Limb (tissue), 2 donors: ENCODE measurements around the gene KCNQ1.

Experiments used
- DNase-seq, 2 donors: peaks; one replicate each; pipeline ENCODE4 v3.0.0-alpha.2; 2016; ENCODE audit errors: extremely low spot score in 2 of 2

The KCNQ1 gene

DNA sequence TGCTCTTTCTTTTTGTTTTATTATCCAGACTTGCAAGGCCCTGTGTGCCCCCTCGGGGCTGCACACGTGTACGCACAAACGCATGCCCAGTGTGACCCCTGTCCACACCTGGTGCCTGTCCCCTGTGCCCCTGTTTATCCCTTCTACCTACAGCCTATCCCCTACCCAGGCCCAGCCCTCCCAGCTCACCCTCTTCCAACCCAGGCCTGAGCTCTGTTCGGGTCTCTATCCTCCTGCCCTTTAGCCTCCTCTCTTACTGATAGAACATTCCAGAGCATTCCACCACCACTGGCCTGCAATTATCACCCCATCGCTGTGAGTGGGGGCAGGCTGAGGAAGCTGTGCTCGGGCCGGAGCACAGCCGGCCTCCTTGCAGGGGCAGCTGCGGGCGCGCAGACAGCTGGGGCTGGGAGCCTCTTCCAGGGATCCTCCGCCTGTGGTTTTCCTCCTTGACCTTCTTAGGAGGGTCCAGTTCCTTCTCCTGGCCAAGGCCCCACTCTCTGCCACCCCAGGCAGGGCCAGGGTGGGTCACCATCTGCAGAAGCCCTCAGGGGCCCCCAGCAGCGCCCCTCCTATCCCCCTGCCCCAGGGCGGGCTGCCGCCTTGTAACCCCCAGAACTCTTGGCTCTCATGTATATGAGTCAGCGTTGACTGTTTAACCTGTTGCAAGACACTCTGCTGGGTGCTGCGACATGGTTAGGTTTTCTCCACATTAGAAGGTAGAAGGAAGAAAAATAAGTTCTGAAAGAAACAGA is 296.7 kb downstream of the KCNQ1 start:
- DNase-seq = no peak

DNA sequence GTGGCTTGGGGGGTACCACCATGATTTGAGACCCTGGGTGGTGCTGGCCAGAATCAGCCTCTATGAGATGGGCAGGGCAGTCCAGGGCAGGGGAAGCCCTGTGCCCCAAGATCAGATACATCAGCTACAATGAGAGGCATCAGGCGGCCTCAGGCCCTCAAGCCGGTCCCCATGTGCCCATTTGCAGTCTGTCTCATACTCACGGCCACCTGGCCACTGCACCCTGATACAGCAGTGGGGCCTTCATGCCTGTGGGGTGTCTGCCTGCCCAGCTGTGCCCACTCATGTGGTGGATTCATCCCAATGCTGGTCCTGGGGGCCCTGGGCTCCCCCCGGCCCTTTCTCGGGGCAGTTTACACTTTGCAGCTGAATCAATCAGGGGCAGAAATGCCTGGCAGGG is 297.4 kb downstream of the KCNQ1 start:
- DNase-seq = no peak

DNA sequence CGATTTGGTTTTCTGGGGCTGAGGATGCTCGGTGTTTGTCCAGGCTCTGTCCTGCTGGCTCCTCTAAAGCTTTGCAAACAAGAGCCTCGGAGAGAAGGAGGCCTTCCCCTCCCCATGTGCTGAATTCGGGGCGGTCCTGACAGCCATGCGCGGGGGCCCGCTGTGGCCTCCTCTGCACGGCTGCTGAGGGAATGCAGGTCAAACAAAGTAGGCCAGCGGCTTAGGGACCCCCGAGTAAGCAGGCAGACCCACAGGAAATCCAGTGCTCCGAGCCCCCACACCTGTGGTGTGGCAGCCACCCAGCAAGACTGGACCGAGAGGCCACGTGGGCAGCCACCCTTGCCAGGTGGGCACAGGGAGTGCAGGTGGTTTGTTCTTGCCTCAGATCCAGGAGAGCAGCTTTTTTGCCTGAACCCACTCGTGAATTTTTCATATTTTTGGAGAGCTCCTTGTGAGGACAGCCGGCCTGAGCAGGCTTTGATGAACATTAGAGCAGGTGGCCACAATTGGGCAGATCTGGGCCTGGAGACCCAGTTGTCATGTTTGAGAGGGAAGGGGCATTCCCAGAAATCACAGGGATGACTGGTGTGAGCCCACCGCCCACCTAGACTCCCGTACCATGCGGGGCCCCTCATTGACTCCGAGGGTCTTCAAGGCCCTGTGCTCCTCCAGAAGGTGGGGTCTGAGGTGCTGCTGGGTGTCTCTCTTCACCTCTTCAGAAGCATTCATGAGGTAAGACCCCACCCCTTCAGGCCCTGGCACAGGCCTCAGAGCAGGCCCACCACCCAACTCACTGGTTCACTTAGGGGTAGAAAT is 298.0 kb downstream of the KCNQ1 start:
- peak in 1 of 2 donors; percentile 30 for DNase-seq

DNA sequence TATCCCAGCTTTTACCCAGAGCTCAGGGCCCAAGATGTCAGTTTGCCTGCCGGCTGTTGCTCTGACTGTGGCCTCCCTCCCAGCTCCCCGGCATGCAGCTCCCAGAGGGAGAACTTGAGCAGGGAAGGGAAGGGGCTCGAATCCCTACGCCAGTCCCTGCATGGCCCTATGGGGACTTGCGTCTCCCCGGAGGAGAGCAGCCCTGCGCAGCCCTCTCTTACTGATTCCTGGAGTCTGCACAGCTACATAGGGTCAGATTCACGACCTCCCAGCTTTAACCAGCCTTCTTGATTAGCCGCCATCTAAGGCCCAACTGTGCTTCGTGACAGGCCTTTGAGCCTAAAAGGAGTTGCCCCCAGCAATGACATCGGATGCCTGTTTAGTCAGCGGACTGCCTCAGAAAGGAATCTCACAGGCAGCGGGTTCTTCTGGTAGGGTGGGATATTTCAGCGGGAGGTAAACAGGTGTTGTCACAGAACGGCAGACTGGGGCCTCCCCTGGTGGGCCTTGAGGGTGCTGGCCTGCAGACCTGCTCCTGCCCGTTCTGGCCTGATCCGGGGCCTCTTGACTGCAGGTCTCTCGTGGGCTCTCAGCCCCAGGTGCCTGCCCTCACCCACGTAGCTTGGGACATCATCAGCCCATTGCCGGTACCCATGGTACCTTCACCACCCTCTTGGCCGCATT is 298.8 kb downstream of the KCNQ1 start:
- DNase-seq = no peak

DNA sequence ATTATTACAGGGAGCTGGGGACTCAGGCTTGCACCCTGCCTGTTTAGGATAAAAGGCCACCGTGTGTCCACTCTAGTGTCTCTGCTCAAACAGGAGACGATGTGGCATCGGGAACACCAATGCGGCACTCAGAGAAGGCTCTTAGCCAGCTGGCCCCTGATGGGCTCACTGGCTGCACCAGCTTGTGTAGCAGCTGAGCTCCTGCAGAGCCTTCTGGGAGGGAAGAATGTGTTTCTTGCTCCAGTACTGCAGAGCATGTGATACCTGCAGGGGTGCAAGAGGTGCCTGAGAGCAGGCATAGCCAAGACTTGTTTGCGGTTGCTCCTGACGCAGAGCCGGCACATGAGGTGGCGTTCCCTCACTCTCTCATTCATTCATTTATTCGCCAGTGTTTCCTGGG is 299.4 kb downstream of the KCNQ1 start:
- DNase-seq = no peak

DNA sequence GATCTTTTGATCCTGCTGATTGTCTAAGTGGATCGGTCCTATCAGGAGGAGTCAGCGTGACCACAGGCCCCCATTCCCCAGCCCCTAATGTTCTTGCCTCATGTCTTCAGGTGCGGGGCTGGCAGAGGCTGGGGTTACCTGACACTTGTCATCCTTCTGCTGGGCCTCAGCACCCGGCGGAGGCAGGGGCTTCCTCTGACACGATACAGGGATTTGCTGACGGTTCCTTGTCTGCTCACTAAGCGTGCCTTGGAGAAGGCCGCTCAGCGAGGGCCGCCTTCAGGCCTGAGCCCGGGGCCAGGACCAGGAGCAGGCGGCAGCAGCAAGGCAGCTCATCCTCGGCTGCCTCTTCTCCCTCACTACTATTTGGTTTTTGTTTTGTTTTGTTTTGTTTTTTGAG is 300.7 kb downstream of the KCNQ1 start:
- DNase-seq = no peak

DNA sequence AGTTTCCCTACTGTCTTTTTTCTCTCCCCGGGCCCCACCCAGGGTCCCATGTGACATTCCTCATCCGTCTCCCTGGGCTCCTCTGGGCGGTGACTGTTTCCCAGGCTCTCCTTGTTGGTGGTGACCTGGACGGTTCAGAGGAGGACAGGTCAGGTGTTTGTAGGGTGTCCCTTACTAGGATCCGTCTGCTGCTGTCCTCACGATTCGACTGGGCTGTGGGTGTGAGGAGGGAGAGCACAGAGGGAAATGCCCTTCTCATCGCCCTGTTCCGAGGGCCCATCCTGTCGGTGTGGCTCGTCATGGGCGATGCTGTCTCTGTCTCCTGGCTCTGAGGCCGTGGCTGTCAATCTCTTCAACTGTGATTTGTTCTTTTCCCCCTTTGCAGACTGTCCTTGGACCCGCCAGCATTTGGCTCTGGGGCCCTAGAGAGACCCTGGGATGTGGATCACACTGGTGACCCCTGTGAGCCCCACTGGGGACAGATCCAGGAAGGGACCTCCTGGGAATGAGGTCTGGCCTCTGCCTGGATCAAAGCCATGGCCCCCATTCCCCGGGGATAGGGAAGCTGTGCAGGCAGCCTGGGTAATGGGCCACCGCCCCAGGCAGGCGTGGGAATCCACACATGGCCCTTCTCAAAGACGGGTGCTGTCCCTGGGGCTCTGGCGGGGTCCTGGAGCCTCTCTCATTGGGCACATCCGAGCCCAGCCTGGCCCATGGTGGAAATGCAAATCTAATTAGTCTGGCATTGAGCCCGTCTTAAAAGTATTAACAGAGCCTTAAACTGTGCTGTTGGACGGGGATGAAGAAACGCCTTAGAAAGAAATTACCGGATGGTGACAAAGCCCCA is 301.8 kb downstream of the KCNQ1 start:
- no peak for DNase-seq

DNA sequence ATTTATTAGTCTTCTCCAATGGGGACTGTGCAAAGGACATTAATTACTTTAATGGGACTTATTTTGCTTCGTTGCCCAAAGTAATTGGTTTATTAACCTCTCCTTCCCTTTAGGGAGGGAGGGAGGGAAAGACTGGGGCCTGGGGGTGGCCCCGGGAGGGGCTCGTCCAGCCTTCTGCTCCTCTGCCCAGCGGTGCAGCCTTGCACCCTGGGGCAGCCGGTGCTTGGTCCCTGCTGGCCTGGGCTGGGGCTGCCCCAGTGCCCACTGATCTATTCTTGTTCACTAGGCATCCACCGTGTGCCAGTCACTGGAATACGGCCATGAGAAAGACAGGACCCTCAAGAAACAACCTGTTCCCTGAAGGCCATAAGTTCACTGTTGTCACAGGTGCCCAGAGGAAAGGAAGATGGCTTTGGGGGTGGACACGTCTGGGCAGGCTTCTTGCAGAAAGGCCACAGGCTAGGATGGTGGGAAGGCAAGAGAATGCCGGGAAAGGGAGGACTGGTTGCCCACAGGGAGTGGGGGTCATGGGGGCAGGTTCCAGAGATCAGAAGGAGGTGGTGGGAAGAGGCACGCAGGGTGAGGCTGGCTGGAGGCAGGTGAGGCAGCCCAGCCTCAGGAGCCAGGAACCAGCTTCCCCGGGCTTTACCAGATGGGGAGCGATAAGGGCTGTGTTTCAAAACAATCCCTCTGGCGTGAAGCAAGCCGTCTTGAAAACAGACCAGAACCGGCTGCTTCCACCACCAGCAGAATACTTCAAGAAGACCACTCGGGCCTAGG is 302.6 kb downstream of the KCNQ1 start:
- no peak for DNase-seq

DNA sequence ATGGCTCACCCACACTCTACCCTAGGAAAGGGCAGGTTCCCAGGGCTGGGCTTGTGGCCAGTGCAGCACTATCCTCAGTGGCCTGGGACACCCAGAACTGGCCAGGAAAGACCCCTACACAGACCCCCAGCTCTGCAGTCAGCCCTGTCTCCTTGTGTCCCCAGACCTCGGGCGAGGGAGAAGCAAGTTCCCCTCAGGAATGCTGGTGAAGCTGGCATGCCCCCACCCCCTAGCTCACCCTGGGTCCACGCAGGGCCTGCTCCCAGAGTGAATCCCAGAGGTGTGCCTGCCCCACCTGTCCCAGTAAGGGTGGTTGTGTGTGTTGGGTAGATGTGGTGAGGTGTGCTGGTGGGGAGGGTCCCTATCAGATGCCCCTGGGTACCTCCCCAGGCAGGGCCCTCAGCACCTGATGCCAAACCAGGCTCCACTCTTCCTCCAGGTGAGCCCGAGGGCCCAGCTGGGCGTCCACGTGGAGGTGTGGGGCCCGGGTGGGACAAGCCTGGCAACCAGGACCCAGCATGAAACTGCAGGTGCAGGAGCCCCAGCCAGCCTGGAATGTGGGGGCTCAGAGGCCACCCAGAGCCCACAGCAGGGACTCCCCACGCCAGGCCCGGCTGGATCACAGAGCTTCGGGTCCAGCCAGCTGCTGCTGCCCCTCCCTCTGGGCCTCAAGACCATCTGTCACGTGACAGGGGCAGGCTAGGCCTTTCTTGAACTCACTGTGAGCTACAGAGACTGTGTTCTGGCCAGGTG is 303.4 kb downstream of the KCNQ1 start:
- DNase-seq = no peak

DNA sequence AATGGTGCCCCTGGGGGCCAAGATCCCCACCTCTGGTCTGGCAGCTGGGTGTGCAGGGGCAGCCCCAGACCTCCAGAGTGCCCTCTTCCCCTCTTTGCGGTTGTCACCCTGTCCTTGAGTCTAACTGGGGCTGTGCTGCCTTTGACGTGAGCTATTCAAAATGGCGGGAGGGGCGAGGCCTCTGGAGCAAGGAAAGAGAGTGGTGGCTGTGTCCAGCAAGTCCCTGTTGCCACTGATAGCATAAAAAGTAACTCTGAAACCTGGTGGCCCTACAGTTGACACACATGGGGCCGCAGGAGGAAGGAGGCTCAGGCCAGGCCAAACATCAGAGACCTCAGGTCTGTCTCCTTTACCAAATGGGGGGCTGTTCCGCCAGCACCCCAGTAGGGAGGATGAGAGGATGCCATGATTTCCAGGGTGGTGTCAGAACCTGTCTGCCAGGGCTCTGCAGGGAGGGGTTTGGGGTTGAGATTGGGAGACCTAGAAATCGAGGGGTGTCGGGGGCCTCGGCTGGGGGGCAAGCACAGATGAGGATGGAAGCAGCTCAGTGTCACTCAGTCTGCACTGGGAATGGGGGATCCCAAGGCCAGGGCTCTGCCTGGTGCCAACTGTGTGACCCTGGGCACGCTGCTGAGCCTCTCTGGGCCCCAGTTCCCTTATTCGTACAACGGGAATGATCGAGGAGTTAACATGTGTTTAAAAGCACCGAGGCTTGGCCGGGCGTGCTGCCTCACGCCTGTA is 304.2 kb downstream of the KCNQ1 start:
- DNase-seq = no peak

DNA sequence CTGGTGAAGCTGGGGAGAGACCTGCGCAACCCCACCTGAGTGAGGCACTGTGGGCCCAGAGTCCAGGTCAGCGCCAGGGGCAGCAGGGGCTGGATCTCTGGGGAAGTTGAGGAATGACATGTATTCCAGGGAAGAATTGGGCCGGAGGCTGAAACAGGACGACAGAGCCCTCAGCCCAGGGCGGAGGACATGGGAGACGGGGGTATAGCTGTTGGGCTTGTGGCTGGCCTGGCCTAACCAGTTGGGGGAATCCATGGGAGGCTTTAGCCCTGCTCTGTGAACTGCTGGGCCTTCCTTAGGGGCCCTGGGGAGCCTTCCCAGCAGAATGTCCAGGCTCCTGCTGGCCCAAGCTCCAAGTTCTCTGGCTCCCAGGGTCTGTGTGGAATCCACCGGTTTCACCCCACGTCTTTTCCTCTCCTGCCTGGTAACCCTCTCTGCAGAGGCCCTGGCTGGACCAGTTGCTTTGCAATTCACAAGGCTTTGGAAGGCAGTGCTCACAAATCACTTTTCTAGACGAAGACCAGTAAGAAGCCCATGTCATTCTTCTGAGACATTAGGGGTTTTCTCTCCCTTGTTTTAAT is 305.4 kb downstream of the KCNQ1 start:
- no peak for DNase-seq

DNA sequence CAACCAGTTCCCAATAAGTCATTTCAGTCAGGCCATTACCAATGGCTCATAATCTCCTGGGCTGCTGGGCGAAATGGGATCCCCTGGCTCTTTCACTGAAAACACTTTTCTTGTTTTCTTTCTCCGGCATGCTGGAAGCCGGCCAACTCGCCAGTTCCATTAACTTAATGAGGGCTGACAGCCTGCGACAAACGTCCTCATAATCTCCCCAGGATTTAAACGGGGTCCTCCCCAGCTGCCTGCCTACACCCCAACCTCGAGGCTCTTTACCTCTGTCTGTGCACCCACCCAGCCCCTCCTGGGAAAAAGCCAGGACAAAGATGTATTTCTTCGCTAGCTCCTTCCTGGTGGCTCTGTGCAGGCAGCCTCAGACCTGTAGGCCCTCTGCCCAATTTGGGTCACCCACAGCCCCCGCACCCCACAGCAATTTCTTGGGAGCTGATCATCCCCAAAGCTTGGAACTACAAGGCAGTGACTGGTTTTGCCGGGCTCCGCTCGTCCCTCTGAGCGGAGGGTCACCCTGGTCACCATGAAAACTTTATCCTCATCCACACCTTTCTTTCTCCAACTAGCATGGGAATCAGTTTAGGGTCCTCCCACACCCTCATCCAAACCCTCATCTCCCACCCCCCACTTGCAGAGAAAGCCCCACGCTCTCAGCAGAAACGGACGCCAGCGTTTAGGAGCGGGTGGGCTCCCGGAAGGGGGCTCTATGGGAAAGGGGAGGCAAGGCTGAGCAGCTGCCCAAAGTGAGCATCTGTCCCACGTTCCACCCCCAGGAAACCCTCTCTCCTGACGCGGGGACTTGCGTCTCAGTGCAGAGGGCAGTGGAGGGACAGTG is 306.1 kb downstream of the KCNQ1 start:
- DNase-seq = no peak

DNA sequence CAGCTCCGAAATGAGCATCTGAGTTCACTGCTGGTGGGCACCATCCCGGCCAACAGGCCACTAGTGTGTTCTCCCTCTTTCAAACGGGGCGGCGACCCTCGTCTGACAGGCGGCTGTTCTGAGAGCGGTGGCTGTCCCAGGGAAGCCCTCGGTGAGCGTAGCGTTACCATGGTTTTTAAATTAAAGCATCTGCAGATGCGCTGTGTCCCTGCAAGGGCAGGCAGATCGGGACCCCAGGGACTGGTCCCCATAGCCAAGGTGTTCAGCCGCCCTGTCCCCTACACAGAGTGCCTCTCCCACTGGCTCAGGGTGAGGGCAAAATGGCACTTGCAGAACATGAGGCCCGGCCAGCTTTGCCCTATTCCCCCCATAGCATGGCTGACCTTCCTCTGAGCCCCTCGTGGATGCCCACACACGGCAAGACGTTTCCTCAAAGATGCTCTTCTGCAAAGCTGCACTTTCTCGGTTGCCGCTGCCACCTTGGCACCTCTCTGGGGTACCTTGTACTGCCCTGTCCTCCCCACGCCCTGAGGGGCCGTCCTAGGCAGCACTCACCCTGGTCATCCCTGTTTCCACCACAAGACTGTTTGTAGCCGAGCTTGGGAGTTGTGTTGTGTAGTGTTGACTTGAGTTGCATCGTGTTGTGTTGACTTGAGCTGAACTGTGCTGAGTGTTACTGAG is 306.9 kb downstream of the KCNQ1 start:
- no peak for DNase-seq

DNA sequence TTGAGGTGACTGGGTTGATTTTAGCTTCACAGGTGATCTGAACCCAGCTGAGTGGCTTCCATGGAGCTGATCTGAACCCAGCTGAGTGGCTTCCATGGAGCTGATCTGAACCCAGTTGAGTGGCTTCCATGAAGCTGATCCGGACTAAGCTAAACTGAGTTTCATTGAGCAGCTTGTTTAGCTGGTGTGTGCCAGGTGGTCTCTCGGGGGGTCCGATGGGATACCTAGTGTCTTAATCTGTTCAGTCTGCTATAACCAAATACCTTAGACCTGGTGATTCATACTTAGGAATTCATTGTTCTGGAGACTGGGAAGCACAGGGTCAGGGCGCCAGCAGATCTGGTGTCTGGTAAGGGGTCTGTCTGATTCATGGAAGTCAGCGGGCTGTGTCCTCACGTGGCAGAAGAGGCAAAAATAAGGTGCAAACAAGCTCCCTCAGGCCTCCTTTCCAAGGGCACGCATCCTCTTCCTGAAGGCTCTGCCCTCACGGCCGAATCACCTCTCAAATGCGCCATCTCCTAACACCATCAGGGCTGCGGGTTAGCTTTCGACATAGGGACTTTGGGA is 307.5 kb downstream of the KCNQ1 start:
- no peak for DNase-seq

DNA sequence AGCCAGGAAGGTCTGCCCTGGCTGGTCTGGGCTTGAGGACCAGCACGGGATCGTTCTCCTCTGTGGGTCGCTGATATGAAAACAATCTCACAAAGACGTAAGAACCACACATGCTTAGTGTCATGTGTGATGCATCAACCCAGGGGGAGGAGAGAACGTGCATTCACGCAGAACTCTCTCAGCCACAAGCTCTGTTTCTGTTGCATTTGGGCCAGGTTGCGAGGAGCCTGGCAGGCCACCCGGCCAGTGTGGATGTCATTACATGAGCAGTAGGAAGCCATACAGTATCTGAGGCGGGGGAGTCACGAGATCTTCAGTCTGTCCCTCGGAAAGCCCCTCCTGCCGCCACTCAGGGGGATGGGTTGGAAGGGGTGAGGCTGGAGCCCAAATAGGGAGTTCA is 308.1 kb downstream of the KCNQ1 start:
- no peak for DNase-seq

DNA sequence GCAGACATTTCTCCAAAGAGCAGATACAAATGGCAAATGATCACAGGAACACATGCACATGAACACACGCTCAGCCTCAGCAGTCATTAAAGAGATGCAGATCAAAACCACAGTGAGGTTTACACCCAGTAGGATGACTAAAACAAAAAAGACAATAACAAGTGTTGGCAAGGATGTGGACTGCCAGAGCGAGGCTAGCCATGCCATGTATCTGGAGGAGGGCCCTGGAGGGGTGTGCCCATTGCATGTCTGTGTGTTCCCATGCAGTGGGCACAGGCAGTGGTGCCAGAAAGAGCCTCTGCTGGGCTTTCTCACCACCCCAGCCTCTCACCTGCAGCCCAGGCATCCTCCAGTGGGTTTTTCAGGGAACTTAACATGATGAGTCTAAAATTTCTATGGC is 309.2 kb downstream of the KCNQ1 start:
- no peak for DNase-seq

DNA sequence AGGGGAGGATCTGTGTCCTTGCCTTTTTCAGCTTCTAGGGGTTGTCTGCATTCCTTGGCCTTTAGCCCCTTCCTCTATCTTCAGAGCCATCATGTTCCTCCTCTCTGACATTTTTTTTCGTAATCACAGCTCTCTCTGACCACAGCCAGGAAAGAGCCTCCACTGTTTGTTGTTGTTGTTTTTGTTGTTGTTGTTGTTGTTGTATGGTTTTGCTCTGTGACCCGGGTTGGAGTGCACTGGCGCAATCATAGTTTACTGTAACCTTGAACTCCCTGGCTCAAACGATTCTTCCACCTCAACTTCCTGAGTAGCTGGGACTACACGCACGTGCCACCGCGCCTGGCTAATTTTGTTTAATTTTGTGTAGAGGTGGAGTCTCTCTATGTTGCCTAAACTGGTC is 310.3 kb downstream of the KCNQ1 start:
- DNase-seq = no peak
